ENCODE data around the gene NME9.

DNA sequence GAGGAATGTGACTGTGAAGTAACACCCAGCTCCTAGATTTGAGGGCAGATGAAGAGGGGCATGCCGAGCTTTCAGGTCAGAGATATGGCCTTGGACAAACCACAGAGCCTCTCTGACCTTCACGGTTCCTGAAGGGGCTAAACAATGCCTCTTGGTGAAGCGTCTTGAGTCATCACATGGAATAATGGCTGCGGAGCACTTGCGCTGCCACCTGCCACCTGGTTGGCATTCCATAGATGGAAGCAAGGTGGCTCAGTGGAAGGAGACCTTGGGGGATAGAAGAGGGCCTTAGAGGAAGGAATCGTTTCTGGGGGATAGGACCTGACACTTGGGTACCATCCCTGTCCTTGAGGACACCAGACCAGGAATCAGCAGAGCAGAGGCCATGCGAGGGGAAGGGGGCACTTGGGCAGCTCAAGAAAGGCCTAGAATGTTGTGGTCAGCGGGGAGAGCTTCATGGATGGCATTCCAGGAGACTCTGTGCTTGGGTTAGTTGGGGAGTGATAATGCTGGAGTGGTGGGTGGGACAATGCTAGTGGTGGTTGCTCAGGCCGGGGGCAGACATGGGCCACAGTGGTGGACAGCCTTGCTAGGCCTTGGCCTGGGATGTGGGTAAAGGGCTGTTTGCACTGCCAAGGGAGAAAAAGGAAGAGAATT, 31.3 kb upstream of the NME9 start:
- no peak for TF ChIP-seq POLR2A (IDR thresholded peaks at IDR 0.05)
- TF ChIP-seq CTCF (IDR thresholded peaks at IDR 0.05) = no peak
- no peak for TF ChIP-seq POLR2AphosphoS5 (IDR thresholded peaks at IDR 0.05)
- no peak for TF ChIP-seq EP300 (IDR thresholded peaks at IDR 0.05)

All from sigmoid colon (tissue), 4 donors.